HEK293T (cell line): ENCODE data around the gene BID.

Experiments
- ARNT ChIP-seq: fragments of 450-650 bp; IDR thresholded peaks from 2 replicates; pipeline ENCODE4 v1.6.1; 2017; ENCODE audit warnings: mild to moderate bottlenecking
- ELF4 ChIP-seq: fragments of 450-650 bp; IDR thresholded peaks from 2 replicates; pipeline ENCODE4 v1.6.1; 2017; ENCODE audit warnings: antibody characterized with exemption
- HDGF ChIP-seq: fragments of 450-650 bp; IDR thresholded peaks from 2 replicates; pipeline ENCODE4 v1.6.1; 2017; ENCODE audit warnings: antibody characterized with exemption, borderline replicate concordance
- L3MBTL2 ChIP-seq: fragments of 450-650 bp; conservative IDR thresholded peaks from 2 replicates; pipeline ENCODE4 v1.6.1; 2016; ENCODE audit warnings: mild to moderate bottlenecking
- NFRKB ChIP-seq: fragments of 450-650 bp; IDR thresholded peaks from 2 replicates; pipeline ENCODE4 v1.6.1; 2016; ENCODE audit warnings: mild to moderate bottlenecking, moderate library complexity
- SP1 ChIP-seq: fragments of 450-650 bp; IDR thresholded peaks from 2 replicates; pipeline ENCODE4 v1.6.1; 2017
- SUZ12 ChIP-seq: fragments of 450-650 bp; IDR thresholded peaks from 2 replicates; pipeline ENCODE4 v1.6.1; 2016; ENCODE audit warnings: mild to moderate bottlenecking
- TARDBP ChIP-seq: fragments of 450-650 bp; IDR thresholded peaks from 2 replicates; pipeline ENCODE4 v1.6.1; 2016

DNA sequence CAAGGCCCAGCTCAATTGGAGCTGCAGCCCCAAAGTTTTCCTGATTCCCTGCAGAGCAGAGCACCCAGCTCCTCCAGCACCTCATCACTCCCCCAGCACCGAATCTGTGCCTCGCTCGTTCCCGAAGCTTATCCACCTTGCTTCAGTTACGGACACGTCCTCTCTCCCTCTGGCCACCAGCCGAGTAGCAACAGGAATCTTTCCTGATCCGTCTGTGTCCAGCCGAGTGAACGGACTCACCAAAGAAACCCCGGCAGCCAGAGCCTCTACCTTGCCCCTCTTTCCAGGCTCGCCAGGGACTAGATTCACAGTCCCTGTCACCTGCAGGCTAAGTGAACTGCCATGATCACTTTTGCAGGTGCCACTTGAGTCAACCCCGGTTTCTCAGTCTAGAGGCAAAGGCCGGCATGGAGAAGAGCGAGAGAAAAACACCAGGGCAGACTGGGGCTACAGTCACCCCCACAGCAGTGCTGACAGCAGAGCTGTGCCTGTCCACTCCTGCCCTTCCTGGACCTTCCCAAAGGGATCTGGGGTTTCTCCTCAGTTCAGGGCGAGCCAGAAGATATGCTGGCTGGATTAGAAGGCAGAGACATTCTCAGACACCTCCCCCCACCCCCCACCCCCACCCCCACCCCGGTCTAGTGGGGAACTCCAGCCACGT, 32.3 kb downstream of the BID start:
- TF ChIP-seq ELF4, result no peak
- no peak for TF ChIP-seq SUZ12
- no peak for TF ChIP-seq NFRKB
- no peak for TF ChIP-seq L3MBTL2
- no peak for TF ChIP-seq TARDBP
- no peak for TF ChIP-seq SP1
- TF ChIP-seq ARNT, result no peak
- TF ChIP-seq HDGF, result no peak
